Activated CD8-positive, alpha-beta memory T cell treated with anti-CD3 and anti-CD28 coated beads, Interleukin-2, amount 50 U/mL, for 4 hours (primary cell): Measurements from ENCODE around the gene PDZD4.
A peak's percentile ranks its signal among the peaks of the same experiment; 100 is the strongest.

Source experiments
- DNase-seq: peaks from one replicate; pipeline ENCODE4 v3.0.0-alpha.2; 2020

PDZD4 gene

GRCh38 chrX:153805436-153805835 lies 24.9 kb downstream of the PDZD4 start:
- no peak for DNase-seq

GRCh38 chrX:153804621-153805020 lies 25.7 kb downstream of the PDZD4 start:
- DNase-seq: no peak

GRCh38 chrX:153804100-153804595 lies 26.2 kb downstream of the PDZD4 start:
- DNase-seq: no peak

GRCh38 chrX:153803211-153804099 lies 26.9 kb downstream of the PDZD4 start:
- no peak for DNase-seq

DNA sequence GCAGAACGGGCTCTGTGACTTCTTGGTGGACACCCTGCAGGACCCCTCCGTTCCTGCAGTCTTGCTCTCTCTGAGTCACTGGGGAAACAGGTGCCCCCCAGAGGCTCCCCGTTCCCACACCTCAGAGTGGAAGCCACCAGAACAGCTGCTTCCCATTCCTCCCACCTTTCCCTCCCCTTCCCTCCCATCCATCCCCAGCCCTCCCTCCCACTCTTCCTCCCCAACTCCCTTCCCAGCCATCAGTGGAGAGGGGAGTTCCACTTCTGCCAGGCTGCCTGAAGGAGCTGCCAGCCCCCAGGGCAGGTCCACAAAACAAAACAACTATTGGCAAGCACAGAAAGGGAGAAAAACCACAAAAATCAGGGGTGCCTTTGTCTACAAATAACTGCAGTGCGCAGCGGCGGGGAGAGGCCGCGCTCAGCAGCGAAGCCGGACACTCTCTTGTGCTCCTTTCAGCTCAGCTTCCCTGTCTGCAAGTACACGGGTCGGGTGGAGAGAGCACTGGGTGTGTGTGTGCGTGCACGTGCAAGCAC lies 27.8 kb downstream of the PDZD4 start:
- no peak for DNase-seq

DNA sequence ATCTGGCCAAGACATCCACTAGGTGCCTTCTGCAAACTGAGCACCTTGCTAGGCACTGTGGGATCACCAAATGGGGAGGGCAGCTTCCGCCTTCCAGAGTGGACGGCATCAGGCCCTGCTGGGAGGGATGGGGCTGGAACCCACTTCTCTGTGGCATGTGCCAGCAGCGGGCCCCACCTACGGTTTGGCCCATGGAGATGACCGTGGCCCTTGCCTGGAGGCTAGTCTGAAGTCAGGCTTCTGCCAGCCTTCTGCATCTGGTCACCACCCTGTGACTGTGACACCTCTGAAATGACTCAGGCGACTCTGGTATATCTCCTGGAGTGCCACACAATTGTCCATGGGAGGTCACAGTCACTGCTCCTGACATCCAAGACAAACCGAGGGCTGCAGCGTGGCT lies 28.7 kb downstream of the PDZD4 start:
- DNase-seq: no peak

GRCh38 chrX:153800746-153801145 lies 29.6 kb downstream of the PDZD4 start:
- no peak for DNase-seq

- no peak for DNase-seq
These were observed 30.1 kb downstream of the PDZD4 start for GRCh38 chrX:153800177-153800722.

DNA sequence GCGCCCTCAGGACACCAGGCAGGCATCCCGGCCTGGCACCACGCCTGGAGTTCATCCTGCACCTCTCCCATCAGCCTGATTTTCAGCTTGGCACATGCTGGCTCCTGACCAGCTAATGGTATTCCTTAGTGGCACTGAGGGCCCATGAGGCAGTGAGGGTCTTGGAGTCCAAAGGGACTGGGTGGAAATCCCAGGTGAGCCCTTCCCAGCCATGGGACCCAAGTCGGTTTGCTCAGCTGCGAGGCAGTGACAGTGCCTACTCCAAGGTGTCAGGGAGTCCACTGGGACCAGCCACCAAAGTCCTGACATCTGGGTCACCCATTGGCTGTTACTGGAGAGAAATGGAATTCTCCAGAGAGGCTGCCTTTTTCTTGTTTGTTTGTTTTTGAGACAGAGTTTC lies 31.0 kb downstream of the PDZD4 start:
- DNase-seq: no peak

- DNase-seq: no peak
These were observed 32.8 kb downstream of the PDZD4 start for GRCh38 chrX:153797415-153798015.

GRCh38 chrX:153794897-153795816 lies 35.2 kb downstream of the PDZD4 start:
- no peak for DNase-seq

DNA sequence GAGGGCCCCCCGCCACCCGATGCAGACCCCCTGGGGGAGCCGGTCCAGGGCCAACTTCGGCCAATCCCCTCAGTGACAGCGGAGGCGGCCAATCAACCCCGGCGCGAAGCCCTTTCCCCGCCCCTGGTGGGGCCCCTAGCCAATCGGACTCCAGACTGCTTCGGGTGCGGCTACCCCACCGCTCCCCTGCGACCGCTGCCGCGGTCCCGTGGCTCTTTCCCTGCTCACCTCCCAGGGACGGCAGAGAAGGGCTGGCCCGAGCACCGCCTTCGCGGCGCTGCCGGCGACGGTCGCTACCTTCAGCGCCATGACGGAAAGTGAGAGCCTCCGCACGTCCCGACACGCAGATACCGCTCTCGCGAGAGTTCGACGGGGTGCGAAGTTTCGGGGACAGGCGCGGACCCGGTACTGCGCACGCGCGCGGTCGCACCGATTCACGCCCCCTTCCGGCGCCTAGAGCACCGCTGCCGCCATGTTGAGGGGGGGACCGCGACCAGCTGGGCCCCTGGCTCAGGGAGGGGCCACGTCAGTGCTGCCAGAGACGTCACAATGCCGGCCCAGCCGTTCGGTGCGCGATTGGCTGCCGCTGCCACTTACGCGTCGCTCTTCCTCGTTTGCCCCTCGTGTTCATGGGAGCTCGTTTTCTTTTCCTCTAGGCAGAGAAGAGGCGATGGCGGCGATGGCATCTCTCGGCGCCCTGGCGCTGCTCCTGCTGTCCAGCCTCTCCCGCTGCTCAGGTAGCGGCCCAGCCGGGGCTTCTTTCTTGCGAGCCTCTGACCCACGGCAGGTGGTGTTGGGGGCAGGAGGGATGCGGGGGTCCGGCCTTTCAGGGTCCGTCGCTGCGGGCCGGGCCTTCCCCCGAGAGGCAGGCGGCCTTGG lies 36.1 kb downstream of the PDZD4 start, which contains the start of the genes IDH3G and SSR4:
Gene IDH3G, minus strand, starts transcription at position 358 of the 879 bp plus-strand sequence. Its CDS starts 49 bp downstream, at position 309.
Gene SSR4, plus strand, starts transcription at position 651 of the 879 bp plus-strand sequence. Its CDS starts 20 bp downstream, at position 671.
- peak; percentile 91 for DNase-seq

DNA sequence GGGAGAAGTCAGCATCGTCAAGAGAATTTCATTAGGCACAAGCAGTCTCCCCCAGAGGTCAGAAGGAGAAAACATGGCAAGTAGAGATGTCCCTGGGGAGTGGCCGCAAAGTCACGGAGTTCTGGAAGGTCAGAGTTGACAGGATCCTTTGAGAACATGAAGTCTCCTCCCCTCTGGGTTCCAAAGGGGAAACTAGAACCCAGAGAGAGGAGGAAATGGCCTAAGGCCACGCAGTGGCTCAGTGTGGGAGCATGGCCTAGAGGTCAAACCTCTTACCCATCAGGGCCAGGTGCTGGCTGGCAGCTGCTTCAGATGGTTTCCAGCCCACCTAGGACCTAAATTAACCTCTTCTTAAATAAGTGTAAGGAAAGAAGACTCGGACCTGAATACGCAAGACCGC lies 37.1 kb downstream of the PDZD4 start:
- DNase-seq: no peak

GRCh38 chrX:153792368-153792767 lies 38.0 kb downstream of the PDZD4 start:
- no peak for DNase-seq

- DNase-seq: no peak
These were observed 39.1 kb downstream of the PDZD4 start for GRCh38 chrX:153791104-153791852.

DNA sequence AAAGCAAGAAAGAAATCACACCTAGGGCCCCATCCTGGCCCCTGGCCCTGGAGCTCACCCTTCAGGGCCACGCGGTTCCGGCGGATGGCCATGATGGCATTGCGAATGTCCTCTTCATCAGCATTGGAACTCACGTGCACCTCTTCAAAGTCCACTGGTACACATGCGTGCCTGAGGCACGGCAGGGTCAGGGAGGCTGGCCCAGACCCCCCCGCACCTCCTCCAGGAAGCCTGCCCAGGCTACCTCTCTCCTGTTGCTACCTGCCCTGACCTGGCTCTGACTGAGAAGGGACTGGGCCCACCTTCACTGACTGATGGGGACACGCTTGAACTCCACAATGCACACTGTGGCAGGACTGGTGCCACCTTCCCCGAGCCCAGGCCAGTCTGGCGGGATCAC lies 40.7 kb downstream of the PDZD4 start:
- DNase-seq: no peak

DNA sequence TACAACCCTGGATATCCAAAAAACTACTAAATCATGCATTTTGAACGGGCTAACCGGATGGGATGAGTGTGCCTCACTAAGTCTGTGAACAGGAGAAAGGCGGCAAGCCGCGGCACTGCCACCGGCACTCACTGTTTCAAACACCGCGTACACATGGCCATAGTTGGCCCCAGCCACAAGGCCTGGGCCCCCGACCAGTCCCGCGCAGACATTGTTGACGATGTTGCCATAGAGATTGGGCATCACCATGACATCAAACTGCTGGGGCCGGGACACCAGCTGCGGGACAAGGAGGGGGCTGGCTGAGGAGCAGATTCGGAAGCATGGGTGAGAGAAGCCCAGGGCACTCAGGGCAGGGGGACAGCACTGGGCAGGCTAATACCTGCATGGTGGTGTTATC lies 43.7 kb downstream of the PDZD4 start:
- no peak for DNase-seq

DNA sequence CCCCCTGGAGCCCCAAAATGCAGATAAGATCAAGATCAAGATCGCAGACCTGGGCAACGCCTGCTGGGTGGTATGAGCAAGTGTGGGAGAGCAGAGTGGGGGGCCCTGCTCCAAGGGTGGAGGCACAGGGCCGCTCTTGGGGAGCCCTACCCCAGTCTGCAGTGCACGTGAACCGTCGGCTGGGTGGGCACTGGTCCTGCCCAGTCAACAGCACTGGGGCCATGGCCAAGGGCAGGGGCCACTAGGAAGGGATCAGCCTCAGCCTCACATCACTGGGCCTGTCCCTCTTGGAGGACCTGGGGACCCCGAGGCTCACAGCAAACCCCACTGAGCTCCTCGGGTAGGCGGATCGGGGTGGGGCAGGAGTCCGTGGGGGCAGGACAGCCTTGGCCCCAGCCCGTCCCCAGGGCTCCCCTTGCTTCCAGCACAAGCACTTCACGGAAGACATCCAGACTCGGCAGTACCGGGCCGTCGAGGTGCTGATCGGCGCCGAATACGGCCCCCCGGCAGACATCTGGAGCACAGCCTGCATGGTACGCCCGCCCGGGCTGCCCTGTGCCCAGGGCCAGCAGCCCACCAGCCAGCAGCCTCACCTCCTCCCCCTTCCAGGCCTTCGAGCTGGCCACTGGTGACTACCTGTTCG lies 45.9 kb downstream of the PDZD4 start:
- no peak for DNase-seq

GRCh38 chrX:153783378-153784013 lies 46.8 kb downstream of the PDZD4 start:
- no peak for DNase-seq
